ENCODE results near the gene LRRC23. TPM values are rescaled to one million over a fixed set of nuclear protein-coding genes. Genes with fewer than 3 reads are reported as not detected.

Gene LRRC23
- total and polyA plus RNA-seq, 9 of the 15 experiments (the other 6 are each of a cell fraction or from before 2014, with no cell fraction given): 2.2 to 7.0 (median 3.0) TPM

- TF ChIP-seq YY1 (IDR thresholded peaks at IDR 0.05; ENCODE audit: borderline replicate concordance in 1 of 3, control insufficient read depth in 1 of 3, extremely low read depth in 1 of 3, insufficient read depth in 3 of 3, insufficient read length in 1 of 3, insufficient replicate concordance in 2 of 3, low read depth in 1 of 3, low read length in 2 of 3) (peak in 2 of 3 experiments; percentile 50 to 66), ELF2 (CRISPR knock-in tag; IDR thresholded peaks at IDR 0.05) (no peak), ZNF408 (CRISPR knock-in tag; IDR thresholded peaks at IDR 0.05; ENCODE audit: low read depth) (no peak), CHD1 (IDR thresholded peaks at IDR 0.05; ENCODE audit: low read length) (no peak), MXD1 (CRISPR knock-in tag; IDR thresholded peaks at IDR 0.05; ENCODE audit: borderline replicate concordance, poor library complexity, severe bottlenecking) (no peak), NR3C1 (CRISPR knock-in tag; IDR thresholded peaks at IDR 0.05) (no peak), BRD9 (IDR thresholded peaks at IDR 0.05; ENCODE audit: low read depth, partially characterized antibody) (peak; percentile 91), SMARCC2 (IDR thresholded peaks at IDR 0.05; ENCODE audit: low read depth) (no peak), MYBL2 (IDR thresholded peaks at IDR 0.05; ENCODE audit: low read depth) (peak; percentile 92), MYBL2 (CRISPR knock-in tag; IDR thresholded peaks at IDR 0.05; ENCODE audit: borderline replicate concordance) (no peak), MYNN (IDR thresholded peaks at IDR 0.05) (no peak), MYNN (CRISPR knock-in tag; IDR thresholded peaks at IDR 0.05) (no peak), FOS (IDR thresholded peaks at IDR 0.05; ENCODE audit: extremely low read depth, insufficient read length) (no peak), NFE2L1 (tag; IDR thresholded peaks at IDR 0.05; ENCODE audit: borderline replicate concordance, low read depth) (peak; percentile 89), PRMT5 (CRISPR knock-in tag; IDR thresholded peaks at IDR 0.05) (no peak), ZNF398 (CRISPR knock-in tag; IDR thresholded peaks at IDR 0.05) (no peak), KLF10 (CRISPR knock-in tag; IDR thresholded peaks at IDR 0.05) (no peak), BCL6 (CRISPR knock-in tag; IDR thresholded peaks at IDR 0.05) (no peak), SIN3B (IDR thresholded peaks at IDR 0.05; ENCODE audit: low read depth) (peak; percentile 62), PTRF (tag; IDR thresholded peaks at IDR 0.05) (no peak), ZC3H11A (IDR thresholded peaks at IDR 0.05; ENCODE audit: low read depth, low read length) (no peak), USF1 (CRISPR knock-in tag; IDR thresholded peaks at IDR 0.05) (peak; percentile 97), ZNF507 (tag; conservative IDR thresholded peaks at IDR 0.05) (no peak), TFE3 (CRISPR knock-in tag; IDR thresholded peaks at IDR 0.05) (peak; percentile 98), SETDB1 (IDR thresholded peaks at IDR 0.05; ENCODE audit: low read length) (no peak)
Observed at GRCh38 chr12:6890789-6891645, 13.6 kb upstream of the LRRC23 start (continued).
